Stimulated activated CD4-positive, alpha-beta T cell treated with anti-CD3 and anti-CD28 coated beads, Interleukin-2, amount 100 ng/mL, for 24 hours (primary cell): ENCODE results near the gene TXNDC12.

ENCODE experiments used
- DNase-seq, 2 donors: peaks; one replicate each; pipeline ENCODE4 v3.0.0-alpha.2; 2020

TXNDC12 gene

DNA sequence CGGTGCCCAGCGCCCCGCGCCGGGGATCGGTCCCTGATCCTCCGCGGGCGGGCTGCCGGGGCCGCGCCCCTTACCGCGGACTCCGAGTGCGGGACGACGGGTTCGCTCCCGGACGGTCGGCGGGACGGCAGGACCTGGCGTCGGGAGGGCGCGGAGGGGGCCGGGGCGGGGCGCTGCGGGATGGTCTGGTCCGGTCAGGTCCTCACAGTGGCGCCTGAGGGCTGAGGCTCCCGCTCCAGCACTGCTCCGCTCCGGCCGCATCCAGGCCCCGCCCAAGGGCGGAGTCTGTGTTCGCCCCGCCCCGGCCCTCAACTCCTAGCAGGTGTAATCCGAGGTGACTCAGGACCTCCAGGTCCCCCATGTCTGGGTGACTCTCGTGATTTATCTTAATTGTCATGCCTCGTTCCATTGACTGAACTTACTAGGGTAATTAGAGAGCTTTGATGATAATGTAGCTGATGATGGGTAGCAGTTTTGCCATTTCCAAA is 64.5 kb downstream of the TXNDC12 start, which contains the start of gene RAB3B:
Gene RAB3B, minus strand, starts transcription at position 223 of the 488 bp plus-strand sequence. CDS start 13,583 bp downstream, outside the sequence.
- peak; percentile 84 to 89 for DNase-seq

DNA sequence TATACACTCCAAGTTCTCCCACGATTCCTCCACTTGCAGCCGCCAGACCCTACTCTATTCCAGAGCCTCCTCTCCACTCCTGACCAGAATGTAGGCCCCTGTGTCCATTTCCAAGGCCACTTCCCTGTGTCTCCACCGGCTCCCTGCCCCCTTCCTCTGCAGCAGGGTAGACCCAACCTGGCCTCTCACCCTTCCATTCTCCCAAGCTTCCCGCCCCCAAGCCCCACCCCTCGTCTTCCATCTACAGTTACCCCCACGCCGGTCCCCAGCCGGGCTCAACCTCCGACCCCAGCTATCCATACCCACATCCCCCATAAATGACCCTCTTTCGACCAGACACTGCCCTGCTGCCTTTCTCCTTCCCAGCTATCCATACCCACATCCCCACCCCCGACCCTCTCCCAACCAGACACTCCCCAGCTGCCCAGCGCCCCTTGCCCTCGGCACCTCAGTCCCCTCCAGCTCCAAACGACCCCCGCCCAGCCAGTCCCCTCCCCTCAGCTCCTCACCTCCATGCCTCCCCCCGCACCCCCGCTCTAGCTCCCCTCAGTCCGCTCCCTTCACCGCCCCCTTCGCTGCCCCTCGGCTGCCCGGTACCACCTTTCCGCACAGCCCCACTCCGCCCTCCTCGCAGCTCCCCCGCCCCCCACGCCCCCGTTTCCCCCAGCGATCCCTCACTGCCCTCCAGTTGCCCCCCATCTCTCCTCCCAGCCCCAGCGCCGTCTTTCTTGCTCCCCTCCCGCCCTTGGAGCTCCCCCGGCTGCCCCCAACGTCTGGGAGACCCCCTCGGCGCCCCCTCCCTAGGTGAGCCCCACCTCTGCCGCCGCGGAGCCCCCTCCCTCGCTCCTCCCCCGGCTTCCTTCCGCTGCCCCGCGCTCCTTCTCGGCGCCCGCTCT is 65.2 kb downstream of the TXNDC12 start:
- no peak for DNase-seq

DNA sequence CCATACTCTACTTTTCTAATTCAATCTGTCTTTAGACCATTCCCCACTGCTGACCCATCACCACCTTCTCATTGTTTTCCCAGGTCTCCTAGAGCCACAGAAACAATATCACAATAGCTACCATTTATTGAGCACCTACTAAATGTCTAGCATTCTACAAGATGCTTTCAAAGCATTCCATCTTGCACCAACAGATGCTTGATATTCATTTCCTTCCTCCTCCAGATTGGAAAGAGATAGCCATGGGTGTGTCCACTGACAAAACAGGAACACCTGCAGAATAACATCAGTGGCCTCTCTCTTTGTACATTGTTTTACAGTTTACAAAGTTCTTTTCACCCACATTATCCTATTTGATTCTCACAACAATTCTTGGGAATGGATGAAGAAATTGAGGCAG is 66.7 kb downstream of the TXNDC12 start:
- no peak for DNase-seq

DNA sequence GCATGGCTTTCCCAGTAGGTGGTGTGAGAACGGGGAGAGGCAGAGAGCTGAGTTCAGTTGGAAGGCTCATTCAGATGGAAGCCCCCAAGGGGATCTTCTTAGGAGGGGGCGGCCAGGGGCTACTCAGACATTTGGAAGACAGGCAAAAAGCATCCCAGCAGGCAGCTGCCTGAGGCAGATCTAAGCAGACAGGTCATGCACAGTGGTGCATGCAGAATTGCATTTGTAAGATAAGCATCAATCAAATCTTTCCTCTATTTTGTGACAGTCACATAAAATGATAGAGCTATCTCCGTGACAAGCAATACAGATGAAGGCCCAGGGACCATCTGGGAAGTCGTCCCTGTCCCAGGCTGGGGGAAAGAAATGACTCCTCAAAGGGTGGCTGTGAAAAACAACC is 68.3 kb downstream of the TXNDC12 start:
- DNase-seq = no peak

DNA sequence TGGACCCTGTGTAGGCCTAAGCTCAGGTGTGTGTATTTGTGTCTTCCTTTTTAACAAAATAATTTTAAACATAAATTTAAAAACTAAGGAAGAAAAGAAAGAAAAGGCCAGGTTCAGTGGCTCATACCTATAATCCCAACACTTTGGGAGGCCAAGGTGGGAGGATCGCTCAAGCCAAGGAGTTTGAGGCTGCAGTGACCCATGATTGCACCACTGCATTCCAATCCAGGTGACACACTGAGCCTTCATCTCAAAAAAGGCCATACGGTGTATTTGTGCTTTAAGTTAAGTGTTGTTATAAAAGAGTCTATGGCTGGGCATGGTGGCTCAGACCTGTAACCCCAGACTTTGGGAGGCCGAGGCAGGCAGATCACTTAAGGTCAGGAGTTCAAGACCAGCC is 72.8 kb downstream of the TXNDC12 start:
- DNase-seq = no peak

DNA sequence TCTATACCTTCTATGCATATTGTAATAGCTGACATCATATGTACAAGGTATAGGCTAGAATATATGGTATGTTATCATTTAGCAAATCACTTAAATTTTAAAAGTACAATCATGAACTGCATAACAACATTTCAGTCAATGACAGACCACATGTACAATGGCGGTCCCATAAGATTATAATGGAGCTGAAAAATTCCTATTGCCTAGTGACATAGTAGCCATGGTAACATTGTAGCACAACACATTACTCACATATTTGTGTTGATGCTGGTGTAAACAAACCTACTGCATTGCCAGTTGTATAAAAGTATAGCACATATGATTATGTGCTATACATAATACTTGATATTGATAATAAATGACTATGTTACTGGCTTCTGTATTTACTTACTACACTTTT is 73.4 kb downstream of the TXNDC12 start:
- no peak for DNase-seq

DNA sequence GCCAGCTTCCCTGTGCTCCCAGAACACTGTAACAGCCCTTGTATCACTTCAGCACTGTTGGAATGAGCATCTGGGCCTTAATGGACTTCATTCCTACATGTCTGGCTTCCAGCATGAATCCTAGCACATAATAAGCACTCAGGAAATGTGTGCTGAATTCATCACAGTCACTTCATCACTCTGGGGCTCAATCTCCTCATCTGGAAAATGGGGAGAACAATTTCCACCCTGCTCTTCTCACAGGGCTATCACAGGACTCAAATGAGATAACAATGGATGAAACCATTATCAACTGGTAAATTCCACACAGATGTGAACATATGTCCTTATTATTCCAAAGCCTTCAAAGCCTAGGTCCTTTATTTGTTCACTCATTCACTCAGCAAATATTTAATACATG is 76.9 kb downstream of the TXNDC12 start:
- DNase-seq = no peak

DNA sequence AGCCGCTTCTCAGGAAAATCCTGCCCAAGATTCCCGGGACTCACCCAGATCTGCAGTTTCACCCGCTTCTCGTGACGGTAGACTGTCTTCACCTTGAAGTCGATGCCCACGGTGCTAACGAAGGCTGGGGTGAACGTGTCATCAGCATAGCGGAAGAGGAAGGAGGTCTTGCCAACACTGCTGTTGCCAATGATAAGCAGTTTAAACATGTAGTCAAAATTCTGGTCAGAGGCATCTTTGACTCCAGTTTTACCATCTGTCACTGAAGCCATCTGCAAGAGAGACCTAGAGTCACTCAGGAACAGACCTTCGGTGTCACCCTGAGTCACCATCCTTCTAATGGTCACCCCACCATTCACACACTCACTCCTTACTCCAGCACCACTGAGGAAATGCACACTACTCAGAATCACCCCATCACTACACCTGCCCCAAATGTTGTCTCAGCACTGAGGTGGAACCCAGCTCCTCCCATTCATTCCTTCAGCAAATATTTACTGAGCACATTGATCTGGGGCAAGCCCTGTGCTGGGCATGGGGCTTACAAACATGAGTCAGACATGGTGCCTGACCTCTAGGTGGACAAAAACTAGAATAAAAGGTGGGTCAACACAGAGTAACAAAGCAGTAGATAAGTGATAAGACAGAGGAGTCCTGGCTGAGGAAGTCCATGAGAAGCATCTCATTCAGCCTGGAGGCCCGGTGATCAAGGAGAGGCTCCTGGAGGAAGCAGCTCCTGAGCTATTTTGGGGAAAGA is 78.0 kb downstream of the TXNDC12 start:
- no peak for DNase-seq

DNA sequence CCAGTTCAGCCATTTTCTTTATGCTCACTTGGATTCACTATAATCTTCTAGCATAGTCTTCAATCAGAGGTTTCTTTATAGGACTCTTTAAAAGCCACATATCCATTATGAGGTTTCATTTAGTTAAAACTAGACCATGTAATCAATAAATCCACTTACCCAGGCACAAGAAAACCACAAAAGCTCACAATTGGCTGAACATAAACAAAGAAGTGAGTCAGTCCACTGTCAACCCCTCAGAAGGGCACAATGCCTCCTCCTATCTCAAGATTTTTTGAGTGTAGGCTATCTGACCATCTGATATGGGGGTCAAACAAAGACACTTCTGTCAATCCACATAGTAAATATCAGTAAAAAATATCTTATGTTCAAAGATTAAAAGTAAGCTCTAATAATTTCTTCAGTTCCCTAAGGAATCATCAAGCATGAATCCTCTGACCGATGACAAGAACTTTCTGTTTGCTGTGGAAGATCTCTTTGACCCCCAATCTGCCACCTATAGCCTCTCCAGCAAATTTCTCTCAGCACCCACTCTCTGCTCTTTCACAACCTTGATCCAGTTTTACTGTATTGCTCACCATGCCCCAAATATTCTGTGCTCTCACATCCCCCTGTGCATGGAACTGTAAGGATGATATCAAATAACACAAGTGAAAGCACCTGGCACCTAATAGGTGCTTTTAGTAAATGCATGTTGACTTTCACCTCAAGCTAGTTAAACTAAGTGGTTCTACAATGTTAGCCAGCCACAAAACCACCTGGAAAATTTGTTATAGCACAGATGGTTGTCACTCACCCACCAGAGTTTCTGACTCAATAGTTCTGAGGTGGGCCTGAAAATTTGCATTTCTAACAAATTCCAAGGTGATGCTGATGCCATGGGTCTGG is 81.2 kb downstream of the TXNDC12 start:
- no peak for DNase-seq
